GM21367 (cell line): Measurements from ENCODE around the gene ZNF385A.
"Not testable (repeated sequence)": the region's sequence is repeated elsewhere in the genome, so short reads cannot be mapped to it uniquely, and the experiment has no call there.

ENCODE experiments used
- ATAC-seq: cut with Tn5 transposase; IDR thresholded peaks from one replicate; pipeline ENCODE4 v1.9.1; 2021; ENCODE audit not compliant: unreplicated experiment

The ZNF385A gene

GRCh38 chr12:54358191-54358944 is 26.2 kb downstream of the ZNF385A start:
- no peak for ATAC-seq

GRCh38 chr12:54357506-54358190 is 26.9 kb downstream of the ZNF385A start:
- ATAC-seq, result no peak

- ATAC-seq, result no peak
Measured at GRCh38 chr12:54356951-54357356, 27.6 kb downstream of the ZNF385A start.

- ATAC-seq, result no peak
Measured at GRCh38 chr12:54356228-54356627, 28.3 kb downstream of the ZNF385A start.

GRCh38 chr12:54355104-54355815 is 29.3 kb downstream of the ZNF385A start:
- no peak for ATAC-seq

DNA sequence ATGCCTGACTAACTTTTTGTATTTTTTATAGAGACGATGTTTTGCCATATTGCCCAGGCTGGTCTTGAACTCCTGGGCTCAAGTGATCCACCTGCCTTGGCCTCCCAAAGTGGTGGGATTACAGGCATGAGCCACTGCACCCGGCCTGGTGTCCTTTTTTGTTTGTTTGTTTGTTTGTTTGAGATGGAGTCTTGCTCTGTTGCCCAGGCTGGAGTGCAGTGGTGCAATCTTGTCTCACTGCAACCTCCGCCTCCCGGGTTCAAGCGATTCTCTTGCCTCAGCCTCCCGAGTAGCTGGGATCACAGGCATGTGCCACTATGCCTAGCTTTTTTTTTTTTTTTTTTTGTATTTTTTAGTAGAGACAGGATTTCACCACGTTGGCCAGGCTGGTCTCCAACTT is 30.3 kb downstream of the ZNF385A start:
- not testable (repeated sequence) for ATAC-seq

DNA sequence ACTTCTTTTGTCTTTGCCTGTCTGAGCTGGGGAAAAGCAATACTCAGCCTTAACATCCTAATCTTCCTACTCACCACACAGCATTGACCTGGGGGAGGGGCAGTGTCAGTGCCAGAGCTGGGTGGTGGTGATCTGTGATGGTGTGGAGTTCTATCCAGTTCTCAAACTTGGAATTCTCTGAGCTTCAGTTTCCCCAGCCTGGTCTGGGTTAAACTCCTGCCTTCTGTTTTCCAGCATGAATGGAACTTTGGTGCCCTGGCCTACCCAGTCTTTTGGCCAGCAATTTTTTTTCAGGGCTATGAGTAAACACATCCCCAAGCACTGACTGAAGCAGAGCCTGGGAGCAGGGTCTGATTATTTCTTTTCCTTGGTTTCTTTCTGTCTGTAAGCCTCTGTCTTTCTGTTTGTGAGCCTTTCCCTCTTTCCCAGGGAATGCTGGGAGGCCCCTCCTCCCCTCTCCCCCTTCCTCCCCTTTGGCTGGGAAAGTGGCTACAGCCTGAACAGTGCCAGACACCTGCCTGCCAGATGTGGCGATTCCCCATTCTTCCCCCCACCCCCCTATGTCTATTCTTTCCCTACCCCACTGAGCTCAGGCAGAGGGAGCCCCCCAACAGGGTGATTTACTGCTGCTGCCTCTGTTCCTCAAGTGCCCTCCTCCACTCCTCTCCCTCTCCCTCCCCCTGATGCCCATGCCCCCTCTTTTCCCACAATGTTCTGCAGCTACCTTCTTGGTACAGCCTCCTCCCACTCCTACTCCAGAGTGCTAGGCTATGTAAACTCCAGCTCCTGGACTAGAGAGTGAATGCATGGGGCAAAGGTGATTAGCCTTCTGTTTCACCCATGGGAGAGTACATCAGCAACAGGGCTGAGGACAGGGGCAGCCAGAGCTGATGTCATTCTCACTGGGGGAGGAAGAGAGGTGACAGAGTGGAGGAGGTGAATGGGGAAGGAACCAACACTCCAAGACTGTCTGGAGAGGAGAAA is 31.4 kb downstream of the ZNF385A start:
- no peak for ATAC-seq

DNA sequence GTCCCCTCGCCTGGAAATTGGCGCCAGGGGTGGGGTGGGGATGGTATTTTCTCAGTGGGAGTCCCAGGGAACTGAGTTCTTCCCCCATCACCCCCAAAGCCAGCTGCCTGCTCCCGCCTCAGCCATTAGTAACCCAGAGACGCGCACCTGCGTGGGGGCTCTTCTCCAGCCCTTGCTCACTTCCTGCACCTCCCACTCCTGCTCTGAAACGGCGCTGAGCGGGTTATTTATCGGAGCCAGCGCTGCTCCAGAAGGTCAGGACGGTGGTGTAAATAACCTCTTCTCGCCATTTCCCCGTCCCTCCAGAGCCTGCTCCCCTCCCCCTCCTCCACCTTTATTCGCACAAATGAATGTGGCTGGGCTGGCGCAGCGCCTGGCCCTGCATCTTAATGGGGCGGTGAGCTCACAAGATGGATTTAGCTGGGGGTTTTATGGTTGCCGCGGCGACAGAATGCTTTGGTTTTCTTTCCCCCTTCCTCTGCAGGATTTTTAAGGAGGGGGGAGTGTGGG is 32.5 kb downstream of the ZNF385A start:
- ATAC-seq, result no peak

GRCh38 chr12:54351341-54351740 is 33.2 kb downstream of the ZNF385A start:
- no peak for ATAC-seq

DNA sequence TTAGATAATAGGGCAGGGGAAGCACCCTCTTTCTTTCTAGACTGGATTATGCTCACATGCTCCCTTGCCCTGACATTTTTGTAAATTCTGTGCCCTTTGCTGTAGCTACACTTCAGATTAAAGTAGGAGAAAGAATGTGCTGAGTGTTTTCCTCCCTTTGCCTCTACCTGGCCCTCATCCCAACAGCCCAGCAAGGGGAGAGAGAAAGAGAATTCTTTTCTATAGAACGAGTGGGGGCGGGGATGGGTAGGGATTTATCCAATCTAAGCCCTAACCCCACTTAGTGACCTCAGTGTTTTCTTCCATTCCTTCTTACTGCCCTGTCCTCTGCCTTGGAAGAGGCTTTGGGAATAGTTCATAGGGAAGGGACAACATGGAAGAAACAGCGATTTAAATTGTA is 33.8 kb downstream of the ZNF385A start:
- ATAC-seq, result no peak

GRCh38 chr12:54349679-54350078 is 34.9 kb downstream of the ZNF385A start:
- ATAC-seq, result no peak

- ATAC-seq, result no peak
Measured at GRCh38 chr12:54349036-54349435, 35.5 kb downstream of the ZNF385A start.

DNA sequence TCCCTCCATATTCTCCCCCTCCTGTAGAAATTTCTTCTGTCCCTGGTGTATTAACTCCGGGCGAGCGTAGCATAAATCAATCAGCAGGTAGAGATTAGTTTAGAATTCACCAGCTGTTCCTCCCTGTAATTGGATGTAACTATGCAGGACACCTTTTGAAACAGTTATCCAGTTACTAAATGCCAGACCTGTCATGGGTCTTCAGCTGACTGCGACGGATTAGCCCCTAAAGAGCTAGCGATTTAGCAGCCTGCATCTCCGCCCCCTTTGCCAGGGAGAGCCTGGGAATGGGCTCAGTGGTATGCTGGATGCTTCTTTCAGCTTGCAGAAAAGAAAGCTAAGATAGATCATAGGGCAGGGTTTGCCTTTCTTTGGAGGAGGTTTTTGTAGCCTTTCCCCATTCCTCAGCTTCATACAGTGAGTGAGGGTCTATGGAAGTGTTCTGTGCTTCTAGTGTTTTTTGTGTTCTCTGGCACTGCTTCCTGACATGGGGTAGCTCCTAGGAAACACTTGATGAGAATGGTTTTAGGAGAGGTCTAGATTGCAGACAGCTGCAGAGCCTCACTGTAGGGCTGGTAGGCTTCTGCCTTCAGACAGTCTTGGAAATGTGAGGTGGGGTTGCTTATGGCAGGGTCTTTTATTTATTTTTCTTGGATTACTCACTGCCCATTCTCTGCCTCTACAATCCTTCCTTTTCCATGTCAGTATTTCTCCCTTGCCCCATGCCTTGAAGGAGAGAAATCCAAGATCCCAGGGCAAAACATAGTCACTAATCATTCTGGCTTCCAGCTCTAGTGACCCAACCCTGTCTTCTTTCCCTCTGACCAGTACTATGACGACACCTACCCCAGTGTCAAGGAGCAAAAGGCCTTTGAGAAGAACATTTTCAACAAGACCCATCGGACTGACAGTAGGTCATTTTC is 42.9 kb downstream of the ZNF385A start:
- no peak for ATAC-seq

- no peak for ATAC-seq
Measured at GRCh38 chr12:54340846-54341245, 43.7 kb downstream of the ZNF385A start.

DNA sequence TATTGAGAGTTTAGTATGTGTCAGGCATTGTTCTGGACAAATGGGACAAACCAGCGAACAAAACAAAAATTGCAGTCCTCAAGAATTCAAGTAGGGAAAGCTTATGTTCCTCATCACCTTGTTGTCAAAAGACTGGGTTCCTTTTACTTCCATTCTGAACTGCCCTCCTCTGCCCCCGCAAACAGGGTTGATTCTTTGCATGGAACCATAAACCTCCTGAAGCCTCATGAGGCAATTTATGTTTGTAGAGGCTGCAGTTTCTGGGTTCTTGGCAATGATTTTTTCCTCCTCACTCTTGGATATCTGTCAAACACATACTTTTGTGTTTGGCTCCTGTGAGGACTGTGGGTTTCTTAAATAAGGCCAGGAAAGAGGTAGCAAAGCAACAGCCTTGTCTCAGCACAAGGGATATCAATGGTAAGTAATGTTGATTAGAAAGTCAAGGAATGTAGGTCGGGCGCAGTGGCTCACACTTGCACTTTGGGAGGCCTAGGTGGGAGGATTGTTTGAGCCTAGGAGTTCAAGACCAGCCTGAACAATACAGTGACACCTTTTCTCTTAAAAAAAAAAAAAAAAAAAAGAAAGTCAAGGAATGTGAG is 45.7 kb downstream of the ZNF385A start:
- no peak for ATAC-seq

DNA sequence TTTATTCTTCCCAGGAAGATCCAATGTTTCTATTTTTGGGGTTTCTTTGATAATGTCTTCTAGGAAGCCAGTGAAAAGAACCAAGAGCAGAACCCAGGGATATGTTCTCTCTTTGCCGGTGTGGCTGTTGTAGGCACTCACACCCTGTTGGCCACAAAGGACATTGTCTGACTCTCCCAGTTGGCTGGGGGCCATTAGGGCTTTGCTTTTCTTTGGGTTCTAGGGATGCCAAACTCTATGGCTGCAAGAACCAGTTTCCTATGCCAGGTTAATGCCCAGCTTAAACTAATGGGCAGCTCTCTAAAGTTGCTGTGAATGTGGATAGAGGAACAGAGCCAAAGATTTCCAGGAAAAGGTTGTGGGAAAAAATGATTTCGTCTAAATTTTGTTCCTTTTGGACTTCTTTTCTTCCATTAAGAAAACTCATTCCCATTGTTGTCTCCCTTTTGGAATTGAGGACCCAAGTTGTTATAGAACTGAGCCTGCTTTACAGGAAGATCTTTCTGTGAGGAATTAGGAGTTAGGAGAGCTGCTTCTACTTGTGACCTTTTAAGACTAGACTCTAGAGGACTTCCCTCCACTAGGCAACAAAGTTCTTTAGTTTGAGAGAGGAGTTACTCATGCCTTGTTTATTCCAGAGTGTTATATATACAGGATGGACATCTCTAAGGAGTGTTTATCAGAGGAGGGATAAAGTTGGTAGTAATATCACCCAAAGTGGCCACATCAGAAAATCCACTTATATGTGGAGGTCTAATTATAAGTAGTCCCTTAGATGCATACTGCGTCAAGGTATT is 46.5 kb downstream of the ZNF385A start:
- no peak for ATAC-seq

DNA sequence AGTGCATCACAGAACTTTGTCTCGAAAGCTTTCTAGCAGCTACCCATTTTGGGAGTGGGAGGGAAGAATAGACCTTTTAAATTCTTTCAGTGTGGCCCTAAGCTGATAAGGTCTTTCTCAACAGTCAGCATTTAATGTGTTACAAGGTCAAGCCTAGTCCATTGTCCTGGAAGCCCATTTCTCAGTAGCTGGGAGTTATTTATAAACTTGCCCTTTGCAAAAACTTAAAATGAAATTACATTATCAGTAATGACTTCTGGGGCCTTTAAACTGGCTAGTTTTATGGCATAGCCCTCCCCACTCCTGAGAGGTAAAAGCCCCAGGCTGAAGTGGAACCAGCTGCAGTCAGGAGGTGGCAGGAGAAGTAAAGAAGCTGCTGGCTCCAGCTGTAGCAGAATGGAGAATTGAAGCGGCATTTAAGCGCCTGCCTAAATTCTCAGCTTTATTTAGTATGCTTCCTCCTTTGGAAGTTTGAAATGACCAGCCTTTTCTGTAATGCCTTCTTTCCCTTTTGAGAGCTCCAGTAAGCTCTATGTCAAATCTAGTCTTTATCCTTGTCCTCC is 47.2 kb downstream of the ZNF385A start:
- no peak for ATAC-seq

DNA sequence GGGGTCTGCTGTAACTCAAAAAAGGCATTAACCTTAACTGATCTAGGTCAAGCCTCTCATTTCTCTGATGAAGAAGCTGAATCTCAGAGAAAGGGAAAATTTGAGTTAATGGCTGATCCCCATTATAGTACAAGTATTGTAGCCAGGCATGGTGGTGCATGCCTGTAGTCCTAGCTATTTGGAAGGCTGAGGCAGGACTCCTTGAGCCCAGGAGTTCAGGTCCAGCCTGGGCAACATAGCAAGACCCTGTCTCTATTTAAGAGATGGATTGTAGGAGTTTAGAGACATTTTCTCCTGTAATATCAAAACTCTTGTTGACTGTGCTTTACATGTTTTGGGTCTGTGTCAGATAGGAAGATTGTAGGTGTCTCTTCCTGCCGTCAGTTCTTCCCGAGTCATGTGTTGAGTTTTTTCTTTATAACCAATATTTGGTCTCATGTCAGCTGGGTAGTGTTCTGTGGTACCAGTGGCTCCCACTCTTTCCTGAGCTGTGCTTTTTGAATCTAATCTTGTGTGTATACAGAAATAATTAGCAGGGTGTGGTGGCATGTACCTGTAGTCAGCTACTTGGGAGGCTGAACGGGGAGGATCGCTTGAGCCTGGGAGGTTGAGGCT is 51.0 kb downstream of the ZNF385A start:
- no peak for ATAC-seq
